ENCODE results near the gene KAT2B.

KAT2B gene

DNA sequence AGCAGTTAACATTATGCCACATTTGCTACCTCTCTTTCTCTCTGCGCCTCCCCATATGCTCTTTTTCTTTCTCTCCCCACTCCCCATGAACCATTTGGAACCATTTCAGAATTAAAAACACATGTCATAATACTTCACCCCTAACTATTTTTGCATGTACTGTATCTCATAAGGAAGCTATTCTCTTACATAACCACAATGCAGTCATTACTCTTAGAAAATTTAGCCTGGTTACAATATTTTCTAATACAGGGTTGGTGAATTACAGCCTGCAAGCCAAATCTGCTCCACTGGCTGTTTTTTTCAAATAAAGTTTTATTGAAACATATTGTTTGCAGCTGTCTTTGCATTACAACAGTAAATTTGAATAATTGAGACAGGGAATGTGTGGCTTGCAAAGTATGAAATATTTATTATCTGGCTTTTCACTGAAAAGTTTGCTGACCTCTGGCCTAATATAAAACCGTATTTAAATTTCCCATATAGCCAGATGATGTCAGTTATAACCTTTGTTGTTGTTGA is 82.9 kb downstream of the KAT2B start:
- in situ Hi-C loops (cut with HindIII; ENCODE audit: low pct_ligation_motif_present, low pct_unique_long_range_greater_than_20kb, low sequenced_read_pairs), result no loop called here

DNA sequence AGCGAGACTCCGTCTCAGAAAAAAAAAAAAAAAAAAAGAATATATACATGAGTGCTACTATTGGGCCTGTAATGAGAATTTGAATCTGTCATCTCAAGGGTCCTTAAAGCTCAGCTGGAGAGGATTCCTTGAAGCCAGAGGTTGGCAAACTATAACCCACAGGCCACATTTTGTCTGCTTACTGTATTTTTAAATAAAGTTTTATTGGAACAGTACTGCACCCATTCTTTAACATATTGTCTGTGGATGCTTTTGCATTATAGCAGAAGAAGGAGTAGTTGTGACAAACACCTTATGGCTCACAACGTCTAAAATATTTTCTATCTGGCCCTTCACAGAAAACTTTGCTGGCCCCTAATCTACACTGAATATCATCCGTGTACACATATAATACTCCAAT is 85.0 kb downstream of the KAT2B start:
- DNase-seq, result no peak
- in situ Hi-C loops (cut with HindIII; ENCODE audit: low pct_ligation_motif_present, low pct_unique_long_range_greater_than_20kb, low sequenced_read_pairs), result no loop called here

More for the DNA sequence above, 82.9 kb downstream of the KAT2B start:
- DNase-seq, result no peak

DNA sequence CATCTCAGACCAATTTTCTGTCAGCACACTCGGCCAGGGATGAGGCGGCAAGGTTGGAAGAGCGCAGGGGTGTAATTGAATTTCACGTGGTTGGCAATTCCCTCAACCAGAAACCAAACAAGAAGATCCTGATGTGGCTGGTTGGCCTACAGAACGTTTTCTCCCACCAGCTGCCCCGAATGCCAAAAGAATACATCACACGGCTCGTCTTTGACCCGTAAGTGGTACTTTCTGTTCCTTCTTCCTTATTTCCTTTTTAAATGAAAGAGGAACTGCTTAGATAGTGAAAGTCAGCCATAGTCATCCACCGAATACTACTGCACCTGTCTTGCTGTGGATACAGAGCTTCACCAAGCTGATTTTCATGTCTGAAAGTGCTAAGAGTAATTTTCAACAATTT is 85.7 kb downstream of the KAT2B start:
- in situ Hi-C loops (cut with HindIII; ENCODE audit: low pct_ligation_motif_present, low pct_unique_long_range_greater_than_20kb, low sequenced_read_pairs), result no loop called here
- DNase-seq, result no peak

DNA sequence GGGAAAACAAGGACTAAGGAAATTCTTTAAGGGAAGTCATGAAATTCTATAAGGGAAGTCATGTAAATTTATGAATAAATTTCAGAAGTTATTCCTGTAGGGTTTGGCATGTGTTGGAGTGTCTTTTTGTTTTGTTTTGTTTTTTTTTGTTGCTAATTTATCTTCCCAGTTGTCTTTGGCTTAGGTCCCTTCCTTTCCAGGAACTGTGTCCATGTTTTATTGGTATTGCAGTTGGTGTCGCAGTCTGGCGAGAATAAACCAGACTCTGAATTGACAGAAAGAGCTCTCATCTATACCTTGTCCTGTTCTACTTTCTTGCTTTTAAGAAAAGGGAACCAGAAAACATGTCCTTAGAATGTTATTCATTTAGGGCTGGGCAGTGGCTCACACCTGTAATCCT is 88.1 kb downstream of the KAT2B start:
- no peak for DNase-seq
- in situ Hi-C loops (cut with HindIII; ENCODE audit: low pct_ligation_motif_present, low pct_unique_long_range_greater_than_20kb, low sequenced_read_pairs), result no loop called here

DNA sequence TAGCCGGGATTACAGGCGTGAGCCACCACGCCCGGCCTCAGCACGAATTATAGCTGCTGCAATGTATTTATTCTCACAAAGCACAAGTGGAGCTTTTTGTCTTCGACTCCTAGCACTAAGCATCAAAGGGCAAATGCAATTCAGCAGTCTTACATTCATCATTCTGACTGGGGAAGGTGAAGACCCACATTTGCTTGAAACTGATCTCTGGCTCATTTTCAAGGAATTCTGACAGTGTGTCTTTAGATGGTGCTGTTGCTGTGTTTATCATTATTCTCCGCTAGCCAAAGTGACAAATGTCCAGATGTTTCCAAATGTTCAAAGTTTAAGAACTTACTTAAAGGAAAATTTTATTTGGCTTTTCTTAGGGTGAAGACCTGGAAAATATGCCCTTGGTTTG is 89.9 kb downstream of the KAT2B start:
- DNase-seq, result no peak
- in situ Hi-C loops (cut with HindIII; ENCODE audit: low pct_ligation_motif_present, low pct_unique_long_range_greater_than_20kb, low sequenced_read_pairs), result no loop called here

DNA sequence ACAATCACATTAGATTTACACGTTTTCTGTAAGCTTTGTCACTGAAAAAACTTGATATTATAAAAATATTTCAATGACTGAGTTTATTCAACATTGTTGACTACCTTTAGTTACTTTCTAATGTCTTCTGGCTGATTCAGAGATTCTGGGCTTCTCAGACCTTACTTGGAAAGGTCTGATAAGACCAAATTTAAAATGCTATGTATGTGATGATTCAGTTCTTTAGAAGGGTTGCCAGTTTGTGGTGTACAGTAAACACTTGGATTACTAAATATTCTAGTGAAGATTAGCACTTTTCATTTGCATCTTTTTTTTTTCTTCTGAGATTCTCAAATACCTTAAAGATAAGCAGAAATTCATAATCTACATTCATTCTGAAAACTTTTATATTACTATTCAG is 96.0 kb downstream of the KAT2B start:
- in situ Hi-C loops (cut with HindIII; ENCODE audit: low pct_ligation_motif_present, low pct_unique_long_range_greater_than_20kb, low sequenced_read_pairs), result no loop called here
- DNase-seq, result no peak

DNA sequence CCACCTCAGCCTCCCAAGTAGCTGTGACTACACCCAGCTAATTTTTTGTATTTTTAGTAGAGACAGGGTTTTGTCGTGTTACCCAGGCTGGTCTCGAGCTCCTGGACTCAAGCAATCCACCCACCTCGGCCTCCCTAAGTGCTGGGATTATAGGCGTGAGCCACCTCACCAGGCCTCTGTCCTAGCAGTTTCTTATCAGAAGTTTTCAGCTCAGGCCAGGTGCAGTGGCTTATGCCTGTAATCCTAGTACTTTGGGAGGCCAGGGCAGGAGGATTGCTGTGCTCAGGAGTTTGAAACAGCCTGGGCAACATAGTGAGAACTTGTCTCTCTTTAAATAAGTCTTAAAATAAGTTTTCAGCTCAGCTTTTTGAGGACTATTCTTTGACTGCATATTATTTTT is 97.4 kb downstream of the KAT2B start:
- in situ Hi-C loops (cut with HindIII; ENCODE audit: low pct_ligation_motif_present, low pct_unique_long_range_greater_than_20kb, low sequenced_read_pairs), result no loop called here
- no peak for DNase-seq

DNA sequence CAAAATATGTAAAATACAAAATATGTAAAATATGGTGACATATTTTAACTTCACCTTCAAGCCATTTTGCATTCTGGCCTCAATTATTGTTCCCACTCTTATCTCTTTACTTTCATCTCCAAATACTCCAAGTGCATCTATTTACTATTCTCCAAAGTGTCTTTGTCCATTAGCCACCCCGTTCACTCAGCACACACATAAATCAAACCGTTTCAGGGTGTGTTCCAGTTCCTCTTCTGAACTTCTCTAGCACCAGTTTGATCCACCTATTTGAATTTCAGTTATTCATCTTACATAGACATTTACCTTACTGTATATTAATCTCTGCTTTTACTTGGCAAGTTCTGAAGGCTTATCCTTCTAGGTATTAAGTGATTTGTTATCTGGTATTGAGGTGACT is 100.6 kb downstream of the KAT2B start:
- in situ Hi-C loops (cut with HindIII; ENCODE audit: low pct_ligation_motif_present, low pct_unique_long_range_greater_than_20kb, low sequenced_read_pairs), result no loop called here
- no peak for DNase-seq

DNA sequence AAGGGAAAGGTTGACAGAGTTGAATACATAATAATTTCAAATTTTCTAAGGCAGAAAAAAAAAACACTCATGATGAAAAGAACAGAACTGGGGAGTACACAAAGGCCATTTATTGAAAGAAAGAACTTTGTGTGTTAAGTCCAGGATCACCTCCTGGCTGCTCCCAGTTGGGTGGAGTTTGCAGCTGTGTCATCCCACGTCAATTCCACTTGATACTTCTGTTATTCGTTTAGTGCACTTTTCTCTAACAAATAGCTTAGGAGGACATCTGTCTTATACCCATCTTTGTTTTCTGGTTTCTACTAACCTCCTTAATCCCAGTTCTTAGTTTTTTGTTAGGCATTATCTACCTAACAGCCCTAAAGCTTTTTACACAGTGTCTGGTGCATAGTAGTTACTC is 101.1 kb downstream of the KAT2B start:
- DNase-seq, result no peak
- in situ Hi-C loops (cut with HindIII; ENCODE audit: low pct_ligation_motif_present, low pct_unique_long_range_greater_than_20kb, low sequenced_read_pairs), result no loop called here

DNA sequence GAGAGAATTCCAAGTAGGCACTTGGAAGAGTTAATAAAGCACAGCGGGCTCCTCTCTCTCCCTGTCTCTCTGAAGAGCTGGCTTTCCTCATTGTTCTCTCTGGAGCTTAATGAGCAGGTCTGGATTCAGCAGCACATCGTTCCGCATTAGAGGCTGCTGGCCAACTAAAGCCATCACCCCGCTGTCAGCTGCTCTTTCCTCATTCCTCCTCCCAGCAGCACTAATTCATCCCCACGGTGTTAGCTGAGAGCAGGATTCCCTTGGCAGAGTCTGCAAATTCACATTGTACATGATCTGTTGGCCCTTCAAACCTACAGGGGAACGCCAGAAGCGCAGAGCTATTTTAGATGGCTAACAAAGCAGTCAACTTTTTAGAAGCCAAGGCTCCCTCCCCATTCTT is 101.6 kb downstream of the KAT2B start:
- in situ Hi-C loops (cut with HindIII; ENCODE audit: low pct_ligation_motif_present, low pct_unique_long_range_greater_than_20kb, low sequenced_read_pairs), result no loop called here
- no peak for DNase-seq

DNA sequence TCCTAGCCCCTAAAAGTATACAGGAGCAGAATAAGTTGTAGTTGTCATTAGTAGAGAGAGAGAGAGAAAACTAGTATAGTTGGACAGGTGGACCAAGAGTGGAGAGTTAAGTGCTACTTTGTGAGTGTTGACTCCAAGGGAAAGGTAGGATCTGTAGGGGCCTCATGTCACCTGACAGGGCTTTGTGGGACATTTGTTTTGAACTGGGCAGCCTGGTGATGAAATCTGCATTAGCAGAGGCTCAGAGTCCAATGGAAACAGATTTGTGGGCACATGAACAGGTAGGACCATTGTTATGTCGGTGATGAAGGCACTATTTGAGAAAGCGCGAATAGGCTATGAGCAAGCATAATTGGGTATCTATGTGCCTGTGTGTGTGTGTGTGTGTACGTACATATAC is 102.3 kb downstream of the KAT2B start:
- in situ Hi-C loops (cut with HindIII; ENCODE audit: low pct_ligation_motif_present, low pct_unique_long_range_greater_than_20kb, low sequenced_read_pairs), result no loop called here
- no peak for DNase-seq

DNA sequence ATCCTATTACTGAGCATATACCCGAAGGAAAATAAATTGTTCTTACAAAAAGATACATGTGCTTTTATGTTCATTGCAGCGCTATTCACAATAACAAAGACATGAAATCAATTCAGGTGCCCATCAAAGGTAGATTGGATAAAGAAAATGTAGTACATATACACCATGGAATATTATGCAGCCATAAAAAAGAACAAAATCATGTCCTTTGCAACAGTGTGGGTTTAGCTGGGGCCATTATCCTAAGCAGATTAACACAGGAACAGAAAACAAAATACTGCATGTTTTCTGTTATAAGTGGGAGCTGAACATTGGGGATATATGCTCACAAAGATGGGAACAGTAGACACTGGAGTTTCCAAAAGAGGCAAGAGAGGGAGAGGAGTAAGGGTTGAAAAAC is 103.3 kb downstream of the KAT2B start:
- in situ Hi-C loops (cut with HindIII; ENCODE audit: low pct_ligation_motif_present, low pct_unique_long_range_greater_than_20kb, low sequenced_read_pairs), result no loop called here
- DNase-seq, result no peak

DNA sequence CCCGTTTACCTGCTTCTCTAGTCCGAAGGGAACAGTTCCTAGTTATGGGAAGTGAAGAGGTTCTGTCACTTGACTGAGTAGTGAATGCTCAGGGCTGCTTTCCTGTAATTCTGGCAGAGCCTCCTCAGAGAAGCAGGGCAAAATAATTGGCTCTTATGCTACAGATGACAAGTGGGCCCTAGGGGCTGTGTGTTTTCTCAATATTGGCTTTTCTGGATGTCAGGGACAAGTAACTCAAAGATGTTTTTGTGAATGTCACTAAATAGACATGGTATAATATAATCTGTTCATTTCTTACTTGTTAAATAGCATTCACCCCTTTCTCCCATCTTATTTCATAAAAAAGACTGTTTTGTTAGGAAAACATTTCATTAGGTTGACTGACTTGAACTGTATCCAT is 105.6 kb downstream of the KAT2B start:
- DNase-seq, result no peak
- in situ Hi-C loops (cut with HindIII; ENCODE audit: low pct_ligation_motif_present, low pct_unique_long_range_greater_than_20kb, low sequenced_read_pairs), result no loop called here

DNA sequence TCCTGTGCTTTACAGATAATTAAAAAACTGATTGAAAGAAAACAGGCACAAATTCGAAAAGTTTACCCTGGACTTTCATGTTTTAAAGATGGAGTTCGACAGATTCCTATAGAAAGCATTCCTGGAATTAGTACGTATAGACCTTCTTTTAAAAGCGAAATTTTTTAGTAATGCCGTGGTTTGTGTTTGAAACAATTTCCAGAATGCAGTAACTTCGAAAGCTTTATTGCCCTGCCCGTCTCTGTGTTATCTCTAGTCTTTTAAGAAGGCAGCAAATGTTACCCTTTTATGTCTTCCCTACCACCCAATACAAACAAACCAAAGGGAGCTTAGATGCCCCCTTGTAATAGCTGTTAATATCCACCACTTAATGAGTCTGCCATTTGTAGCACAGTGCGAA is 106.1 kb downstream of the KAT2B start:
- in situ Hi-C loops (cut with HindIII; ENCODE audit: low pct_ligation_motif_present, low pct_unique_long_range_greater_than_20kb, low sequenced_read_pairs), result no loop called here

DNA sequence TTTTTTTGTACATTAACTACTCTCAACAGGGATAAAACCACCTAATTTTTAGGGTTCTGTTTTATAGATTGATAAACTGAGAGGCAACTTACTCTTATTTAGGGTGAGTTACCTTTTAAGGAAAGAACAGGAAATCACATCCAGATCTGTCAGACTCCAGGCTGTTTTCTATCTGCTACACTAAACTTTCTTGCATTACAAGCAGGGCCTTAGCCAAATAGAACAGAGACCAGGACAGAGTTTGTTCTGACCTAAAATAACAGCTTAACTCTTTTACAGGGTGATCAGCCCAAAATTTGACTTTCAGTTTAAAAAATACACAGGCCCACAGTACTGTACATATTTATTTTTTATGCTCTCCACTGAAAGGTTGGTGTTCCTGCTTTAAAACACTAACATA is 107.1 kb downstream of the KAT2B start:
- in situ Hi-C loops (cut with HindIII; ENCODE audit: low pct_ligation_motif_present, low pct_unique_long_range_greater_than_20kb, low sequenced_read_pairs), result no loop called here
- no peak for DNase-seq

More for the DNA sequence above, 106.1 kb downstream of the KAT2B start:
- DNase-seq, result no peak

DNA sequence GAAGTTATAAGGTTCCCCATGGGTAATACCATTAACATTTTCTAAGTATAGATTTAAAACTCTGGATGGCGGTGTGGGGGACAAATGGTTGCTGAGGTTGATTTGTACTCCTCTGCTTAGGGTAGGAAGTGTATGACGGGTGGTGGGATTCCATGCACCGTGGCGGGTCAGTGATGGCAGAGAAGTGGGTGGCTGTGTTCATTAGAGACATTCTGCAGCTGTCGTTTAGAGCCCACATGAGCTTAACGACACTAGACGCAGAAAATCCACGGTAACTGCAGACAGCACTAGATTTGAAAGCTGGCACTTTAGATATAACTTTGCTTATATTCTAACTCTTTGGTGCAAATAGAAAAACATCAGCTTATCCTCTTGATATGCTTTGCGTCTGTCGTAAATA is 108.2 kb downstream of the KAT2B start:
- in situ Hi-C loops (cut with HindIII; ENCODE audit: low pct_ligation_motif_present, low pct_unique_long_range_greater_than_20kb, low sequenced_read_pairs), result no loop called here
- DNase-seq, result no peak

DNA sequence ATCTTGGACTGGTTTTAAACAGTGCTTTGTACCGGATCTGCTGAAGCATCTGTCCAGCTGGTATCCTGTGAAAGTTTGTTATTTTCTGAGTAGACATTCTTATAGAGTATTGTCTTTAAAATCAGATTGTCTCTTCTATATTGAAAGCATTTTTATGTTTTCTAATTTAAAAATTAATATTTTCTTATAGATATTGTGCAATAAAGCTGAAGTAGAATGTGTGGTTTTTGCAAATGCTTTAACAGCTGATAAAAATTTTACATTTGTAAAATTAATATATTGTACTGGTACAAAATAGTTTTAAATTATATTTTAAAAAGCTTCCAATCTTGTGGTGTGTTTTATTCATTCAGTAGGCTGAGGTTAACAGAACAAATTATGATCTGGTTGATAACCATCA is 113.8 kb downstream of the KAT2B start:
- in situ Hi-C loops (cut with HindIII; ENCODE audit: low pct_ligation_motif_present, low pct_unique_long_range_greater_than_20kb, low sequenced_read_pairs), result no loop called here

DNA sequence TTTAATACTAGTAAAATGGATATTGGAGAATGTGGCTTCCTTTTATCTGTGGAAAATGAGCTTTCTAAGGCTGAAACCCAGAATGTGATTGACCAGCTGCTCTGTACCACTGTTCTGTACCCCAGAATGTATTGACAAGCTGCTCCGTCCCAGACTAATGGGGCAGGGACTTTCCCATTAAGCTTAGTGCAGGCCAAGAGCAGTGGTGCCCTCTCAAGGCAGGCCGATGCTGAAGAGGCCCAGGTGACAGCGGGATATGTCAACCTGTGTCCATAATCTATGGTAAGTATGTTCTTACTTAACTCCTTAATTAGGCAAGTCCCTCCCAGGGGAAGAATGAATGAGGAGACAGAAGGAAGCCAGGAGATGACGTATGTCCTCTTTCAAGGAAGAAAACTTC is 114.7 kb downstream of the KAT2B start:
- in situ Hi-C loops (cut with HindIII; ENCODE audit: low pct_ligation_motif_present, low pct_unique_long_range_greater_than_20kb, low sequenced_read_pairs), result no loop called here
- DNase-seq, result no peak

More for the DNA sequence above, 113.8 kb downstream of the KAT2B start:
- DNase-seq, result no peak

DNA sequence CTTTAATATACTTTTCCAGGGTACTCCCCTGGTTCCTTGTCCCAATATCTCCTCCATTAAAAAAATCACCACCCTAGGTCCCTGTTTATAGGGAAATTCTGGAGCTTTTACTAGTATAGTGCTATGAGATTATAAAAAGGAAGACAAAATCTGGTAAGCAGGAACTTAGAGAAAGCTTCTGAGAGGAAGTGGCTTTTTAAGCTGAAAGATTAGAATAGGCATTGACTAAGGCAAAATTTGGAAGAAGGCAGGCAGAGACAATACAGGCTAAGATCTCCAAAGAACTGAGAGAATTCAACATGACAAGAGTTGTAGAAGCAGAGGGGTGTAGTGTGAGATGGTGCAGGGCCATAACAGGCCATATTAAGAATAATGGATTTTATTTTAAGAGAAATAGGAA is 120.0 kb downstream of the KAT2B start:
- no peak for DNase-seq
- in situ Hi-C loops (cut with HindIII; ENCODE audit: low pct_ligation_motif_present, low pct_unique_long_range_greater_than_20kb, low sequenced_read_pairs), result no loop called here

DNA sequence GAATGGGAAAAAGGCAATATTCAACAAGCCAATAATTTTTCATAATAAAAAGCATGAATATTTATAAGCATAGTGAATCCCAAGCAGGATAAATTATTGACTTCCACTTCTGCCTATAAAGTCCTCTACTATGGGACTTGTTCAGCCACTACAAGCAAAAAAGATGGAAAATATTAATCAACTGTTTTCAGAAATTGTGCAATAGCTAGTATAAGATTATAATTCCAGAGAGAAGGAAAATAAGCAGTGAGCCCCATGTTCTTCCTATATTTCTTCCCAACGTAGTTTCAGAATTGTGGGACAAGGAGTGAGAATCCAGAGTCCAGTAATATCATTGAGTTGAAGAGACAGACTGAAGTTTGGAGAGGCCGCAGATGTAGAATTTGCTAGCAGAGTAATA is 121.5 kb downstream of the KAT2B start:
- in situ Hi-C loops (cut with HindIII; ENCODE audit: low pct_ligation_motif_present, low pct_unique_long_range_greater_than_20kb, low sequenced_read_pairs), result no loop called here
- no peak for DNase-seq

DNA sequence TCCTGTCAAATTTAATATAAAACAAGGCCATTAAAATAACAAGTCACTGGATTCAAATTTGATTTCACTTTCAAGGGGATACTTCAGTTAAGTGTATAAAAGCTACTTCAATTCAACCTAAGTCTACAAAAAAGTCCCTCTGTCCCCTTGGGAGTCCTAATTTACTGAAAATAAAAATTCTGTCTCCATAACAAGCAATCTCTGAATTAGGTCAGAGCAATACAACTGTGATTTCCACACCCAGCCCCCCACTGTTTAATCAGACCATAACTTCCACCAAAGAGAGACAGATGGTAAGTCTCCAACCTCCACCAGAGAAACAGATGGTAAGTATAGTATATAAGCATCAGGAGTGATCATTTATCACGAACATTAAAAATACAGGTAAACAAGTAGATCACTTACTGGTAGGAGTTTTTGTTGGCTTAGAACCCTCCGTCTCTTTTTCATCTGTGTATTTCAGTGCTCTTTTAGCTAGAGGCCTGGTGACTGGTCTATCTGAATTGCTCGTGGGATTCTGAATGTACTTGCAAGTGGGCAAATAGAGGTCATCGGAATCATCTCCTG is 133.7 kb downstream of the KAT2B start:
- in situ Hi-C loops (cut with HindIII; ENCODE audit: low pct_ligation_motif_present, low pct_unique_long_range_greater_than_20kb, low sequenced_read_pairs), result no loop called here

More for the DNA sequence above, 133.7 kb downstream of the KAT2B start:
- DNase-seq, result no peak
